Cerebellar nuclear complex (tissue), 1 donor: ENCODE results near the gene TGFBI.

Experiments
- DNase-seq, 2 experiments: peaks; one replicate each; lab custom pipeline; 2025; lab: John Stamatoyannopoulos, UW

The TGFBI gene

GRCh38 chr5:136001466-136001981 is 27.3 kb upstream of the TGFBI start:
- no peak for DNase-seq

GRCh38 chr5:136004436-136004835 is 24.4 kb upstream of the TGFBI start:
- DNase-seq, result no peak

GRCh38 chr5:136005476-136005875 is 23.3 kb upstream of the TGFBI start:
- DNase-seq, result no peak

GRCh38 chr5:136006164-136006563 is 22.6 kb upstream of the TGFBI start:
- DNase-seq, result no peak

GRCh38 chr5:136006761-136007251 is 22.0 kb upstream of the TGFBI start:
- DNase-seq, result no peak

- DNase-seq, result no peak
Observed at GRCh38 chr5:136007271-136007670, 21.5 kb upstream of the TGFBI start.

- no peak for DNase-seq
Observed at GRCh38 chr5:136011414-136012001, 17.3 kb upstream of the TGFBI start.

- DNase-seq, result no peak
Observed at GRCh38 chr5:136012041-136012804, 16.6 kb upstream of the TGFBI start.

- DNase-seq, result no peak
Observed at GRCh38 chr5:136013559-136013958, 15.2 kb upstream of the TGFBI start.

GRCh38 chr5:136014049-136015002 is 14.5 kb upstream of the TGFBI start:
- no peak for DNase-seq

- no peak for DNase-seq
Observed at GRCh38 chr5:136015003-136015375, 13.8 kb upstream of the TGFBI start.

- DNase-seq, result no peak
Observed at GRCh38 chr5:136015966-136016650, 12.7 kb upstream of the TGFBI start.

- no peak for DNase-seq
Observed at GRCh38 chr5:136016945-136017530, 11.8 kb upstream of the TGFBI start.

GRCh38 chr5:136018814-136019783 is 9.7 kb upstream of the TGFBI start:
- no peak for DNase-seq

- no peak for DNase-seq
Observed at GRCh38 chr5:136020001-136020382, 8.8 kb upstream of the TGFBI start.

- DNase-seq, result no peak
Observed at GRCh38 chr5:136020383-136021015, 8.3 kb upstream of the TGFBI start.

GRCh38 chr5:136021016-136021405 is 7.8 kb upstream of the TGFBI start:
- no peak for DNase-seq

- DNase-seq, result no peak
Observed at GRCh38 chr5:136022965-136023364, 5.8 kb upstream of the TGFBI start.

GRCh38 chr5:136023958-136024541 is 4.7 kb upstream of the TGFBI start:
- DNase-seq, result no peak
